ENCODE data around the gene FAM149B1.

Gene FAM149B1

GRCh38 chr10:73251683-73252444 is 83.9 kb downstream of the FAM149B1 start:
- TF ChIP-seq ESRRG (CRISPR knock-in tag; IDR thresholded peaks at IDR 0.05) (no peak), ZNF8 (CRISPR knock-in tag; IDR thresholded peaks at IDR 0.05) (no peak), BACH2 (CRISPR knock-in tag; IDR thresholded peaks at IDR 0.05; ENCODE audit: borderline replicate concordance) (no peak), OSR1 (CRISPR knock-in tag; IDR thresholded peaks at IDR 0.05) (no peak), ZNF70 (CRISPR knock-in tag; IDR thresholded peaks at IDR 0.05) (no peak), ZFP30 (CRISPR knock-in tag; IDR thresholded peaks at IDR 0.05) (no peak), ZFP3 (CRISPR knock-in tag; IDR thresholded peaks at IDR 0.05) (no peak), PATZ1 (CRISPR knock-in tag; IDR thresholded peaks at IDR 0.05; ENCODE audit: borderline replicate concordance) (no peak), ZC3H10 (CRISPR knock-in tag; IDR thresholded peaks at IDR 0.05) (no peak), PPARA (CRISPR knock-in tag; IDR thresholded peaks at IDR 0.05; ENCODE audit: borderline replicate concordance) (no peak), CREB5 (CRISPR knock-in tag; IDR thresholded peaks at IDR 0.05; ENCODE audit: low read depth) (no peak), CSDC2 (CRISPR knock-in tag; IDR thresholded peaks at IDR 0.05) (no peak), TOX (CRISPR knock-in tag; IDR thresholded peaks at IDR 0.05; ENCODE audit: borderline replicate concordance) (no peak)
- peak; percentile 79 for ATAC-seq

- TF ChIP-seq CSDC2 (CRISPR knock-in tag; IDR thresholded peaks at IDR 0.05) (no peak), POU6F1 (CRISPR knock-in tag; IDR thresholded peaks at IDR 0.05; ENCODE audit: borderline replicate concordance, low read depth) (no peak), ESRRG (CRISPR knock-in tag; IDR thresholded peaks at IDR 0.05) (no peak), ZFP3 (CRISPR knock-in tag; IDR thresholded peaks at IDR 0.05) (no peak), ISL1 (CRISPR knock-in tag; IDR thresholded peaks at IDR 0.05) (no peak), ZNF565 (CRISPR knock-in tag; conservative IDR thresholded peaks at IDR 0.05; ENCODE audit: low read depth) (no peak), GLIS3 (CRISPR knock-in tag; IDR thresholded peaks at IDR 0.05) (no peak), PPARA (CRISPR knock-in tag; IDR thresholded peaks at IDR 0.05; ENCODE audit: borderline replicate concordance) (no peak), RARB (CRISPR knock-in tag; IDR thresholded peaks at IDR 0.05) (no peak), CREB5 (CRISPR knock-in tag; IDR thresholded peaks at IDR 0.05; ENCODE audit: low read depth) (no peak), TOX (CRISPR knock-in tag; IDR thresholded peaks at IDR 0.05; ENCODE audit: borderline replicate concordance) (no peak), SNAI2 (CRISPR knock-in tag; IDR thresholded peaks at IDR 0.05) (no peak), OSR1 (CRISPR knock-in tag; IDR thresholded peaks at IDR 0.05) (no peak)
- ATAC-seq: peak; percentile 93
Observed at GRCh38 chr10:73252445-73253224, 84.7 kb downstream of the FAM149B1 start, which contains the start of gene MRPS16. TSS of gene MRPS16 (minus strand) at chr10:73252644. CDS start at chr10:73252482, 162 bp downstream.

- peak; percentile 16 for ATAC-seq
- no peak for TF ChIP-seq BACH2 (CRISPR knock-in tag; IDR thresholded peaks at IDR 0.05; ENCODE audit: borderline replicate concordance)
- no peak for TF ChIP-seq ZNF8 (CRISPR knock-in tag; IDR thresholded peaks at IDR 0.05)
- no peak for TF ChIP-seq ESRRG (CRISPR knock-in tag; IDR thresholded peaks at IDR 0.05)
- TF ChIP-seq ZNF565 (CRISPR knock-in tag; conservative IDR thresholded peaks at IDR 0.05; ENCODE audit: low read depth): no peak
- no peak for TF ChIP-seq TSHZ2 (CRISPR knock-in tag; IDR thresholded peaks at IDR 0.05)
- TF ChIP-seq CSDC2 (CRISPR knock-in tag; IDR thresholded peaks at IDR 0.05): no peak
- no peak for TF ChIP-seq CREB5 (CRISPR knock-in tag; IDR thresholded peaks at IDR 0.05; ENCODE audit: low read depth)
- TF ChIP-seq PPARA (CRISPR knock-in tag; IDR thresholded peaks at IDR 0.05; ENCODE audit: borderline replicate concordance): no peak
- TF ChIP-seq RARB (CRISPR knock-in tag; IDR thresholded peaks at IDR 0.05): no peak
- TF ChIP-seq TCF4 (CRISPR knock-in tag; IDR thresholded peaks at IDR 0.05; ENCODE audit: borderline replicate concordance): no peak
- TF ChIP-seq TOX (CRISPR knock-in tag; IDR thresholded peaks at IDR 0.05; ENCODE audit: borderline replicate concordance): no peak
- TF ChIP-seq ZFP3 (CRISPR knock-in tag; IDR thresholded peaks at IDR 0.05): no peak
- no peak for TF ChIP-seq GLIS3 (CRISPR knock-in tag; IDR thresholded peaks at IDR 0.05)
- TF ChIP-seq PATZ1 (CRISPR knock-in tag; IDR thresholded peaks at IDR 0.05; ENCODE audit: borderline replicate concordance): no peak
- no peak for TF ChIP-seq OSR1 (CRISPR knock-in tag; IDR thresholded peaks at IDR 0.05)
- TF ChIP-seq ZNF70 (CRISPR knock-in tag; IDR thresholded peaks at IDR 0.05): no peak
- no peak for TF ChIP-seq ISL1 (CRISPR knock-in tag; IDR thresholded peaks at IDR 0.05)
Observed at GRCh38 chr10:73253225-73253555, 85.3 kb downstream of the FAM149B1 start.

Data from SK-N-SH treated with all-trans-retinoic acid at 6 μM for 48 hours (cell line).